Esophagus squamous epithelium (tissue), 4 donors: ENCODE results near the gene ACSM2B.
"Not testable (repeated sequence)": the region's sequence is repeated elsewhere in the genome, so short reads cannot be mapped to it uniquely, and the experiment has no call there.

Source experiments
- CTCF ChIP-seq, 6 experiments: fragments of 450-650 bp in 4 of 6; fragments of 200-600 bp in 2 of 6; sonication (generic) in 2 of 6; IDR thresholded peaks; one replicate each; pipeline ENCODE4 v1.5.1; 2016 to 2019; ENCODE audit warnings: antibody characterized with exemption in 6 of 6, mild to moderate bottlenecking in 4 of 6, moderate library complexity in 4 of 6
- POLR2A ChIP-seq, 4 donors: fragments of 450-650 bp; IDR thresholded peaks; one replicate each; pipeline ENCODE4 v1.6.1; 2017; ENCODE audit warnings: antibody characterized with exemption in 4 of 4, mild to moderate bottlenecking in 4 of 4, moderate library complexity in 3 of 4

GRCh38 chr16:20580487-20581259 lies 4.5 kb upstream of the ACSM2B start:
- not testable (repeated sequence) for TF ChIP-seq CTCF, POLR2A (IDR thresholded peaks at IDR 0.05)
